Measurements from ENCODE around the gene GFOD1.
"Not testable (repeated sequence)": the region's sequence is repeated elsewhere in the genome, so short reads cannot be mapped to it uniquely, and the experiment has no call there.

The GFOD1 gene

DNA sequence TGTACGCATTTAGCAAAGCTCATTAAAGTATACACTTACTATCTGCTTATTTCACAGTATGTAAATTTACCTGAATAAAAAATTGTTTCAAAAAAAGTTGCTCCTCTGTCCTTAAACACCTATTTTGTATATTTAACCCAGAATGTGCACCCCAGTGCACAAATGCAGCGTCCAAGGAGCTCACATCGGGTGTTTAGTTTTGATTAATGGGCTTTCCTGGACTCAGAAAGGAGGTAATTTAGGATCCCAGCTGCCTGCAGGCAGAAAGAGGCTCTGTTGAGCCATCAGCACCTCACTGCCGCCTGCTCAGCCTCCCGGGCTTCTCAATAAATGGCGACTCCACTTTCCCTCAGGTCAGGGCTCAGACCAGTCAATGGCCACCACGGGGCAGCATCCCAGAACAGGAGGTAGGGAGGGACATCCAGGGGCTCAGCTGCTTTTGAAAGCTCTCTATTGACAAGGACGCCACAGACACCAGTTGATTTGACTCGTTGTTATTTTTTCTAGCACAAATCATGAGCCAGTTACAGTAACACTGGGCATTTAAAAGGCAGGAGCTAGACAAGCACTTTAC, 88.9 kb downstream of the GFOD1 start:
- DNase-seq = no peak

DNA sequence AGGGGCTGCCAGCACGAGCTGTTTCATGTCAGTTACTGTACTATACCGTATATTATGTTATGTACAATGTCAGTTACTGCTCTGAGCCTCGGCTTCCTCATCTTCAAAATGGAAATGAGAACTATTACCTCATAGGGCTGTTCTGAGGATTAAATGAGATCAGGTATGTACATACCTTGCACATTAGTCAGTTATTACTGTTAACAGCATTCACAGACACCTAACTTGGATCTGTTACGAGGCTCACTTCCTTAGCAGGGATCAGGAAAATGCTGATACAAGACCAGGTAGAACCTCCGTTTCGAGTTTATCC, 89.4 kb downstream of the GFOD1 start:
- no peak for DNase-seq

- no peak for DNase-seq
These were observed 89.9 kb downstream of the GFOD1 start for GRCh38 chr6:13397359-13398068.

- no peak for DNase-seq
These were observed 91.1 kb downstream of the GFOD1 start for GRCh38 chr6:13396241-13396792.

DNA sequence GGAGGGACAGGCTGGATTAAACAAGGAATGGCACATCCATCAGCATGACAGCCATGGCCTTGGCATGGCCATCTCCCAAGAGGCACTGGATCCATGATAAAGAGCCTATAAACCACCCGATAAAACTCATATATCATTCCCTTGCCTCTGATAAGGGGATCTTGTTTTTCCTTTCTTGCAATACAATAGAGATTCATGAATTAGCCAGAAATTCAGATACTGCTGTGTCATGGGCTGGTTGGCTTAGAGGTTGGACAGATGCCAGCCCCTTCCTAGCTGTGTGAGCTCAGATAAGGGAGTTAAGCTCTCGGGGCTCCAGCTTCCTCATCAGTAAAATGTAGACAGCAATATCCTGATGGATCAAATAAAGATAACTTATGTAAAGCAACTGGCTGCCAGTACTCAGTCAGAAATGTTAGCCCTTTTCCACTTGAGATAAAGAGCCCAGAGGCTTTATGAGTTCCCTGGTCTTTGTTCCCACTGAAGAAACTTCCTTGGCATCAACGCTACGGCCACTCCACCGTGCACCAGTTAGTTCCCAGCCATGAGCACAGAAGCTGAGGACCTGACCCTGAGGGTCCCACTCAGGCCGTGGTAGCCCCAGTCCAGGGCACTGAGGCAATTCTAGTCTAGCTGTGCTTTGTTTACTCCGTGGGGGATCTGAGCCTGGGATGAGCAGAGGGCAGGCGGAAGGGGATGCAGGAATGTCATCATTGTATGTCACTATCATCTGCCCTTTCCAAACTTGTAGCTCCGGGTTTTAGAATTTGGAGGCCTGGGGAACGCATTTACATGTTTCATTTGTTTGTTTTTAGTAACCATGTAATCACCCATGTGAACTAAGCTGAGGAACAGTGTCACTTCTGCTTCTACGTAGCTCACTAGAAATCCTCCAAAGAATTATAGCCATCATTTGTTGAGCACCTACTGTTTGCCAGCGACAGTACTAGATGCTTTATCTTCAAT, 91.8 kb downstream of the GFOD1 start:
- peak; percentile 15 for DNase-seq

GRCh38 chr6:13392462-13392861, 94.9 kb downstream of the GFOD1 start:
- no peak for DNase-seq

GRCh38 chr6:13391537-13391936, 95.9 kb downstream of the GFOD1 start:
- no peak for DNase-seq

- DNase-seq = peak; percentile 25
These were observed 96.7 kb downstream of the GFOD1 start for GRCh38 chr6:13390658-13391057.

- not testable (repeated sequence) for DNase-seq
These were observed 98.2 kb downstream of the GFOD1 start for GRCh38 chr6:13389237-13389636.

DNA sequence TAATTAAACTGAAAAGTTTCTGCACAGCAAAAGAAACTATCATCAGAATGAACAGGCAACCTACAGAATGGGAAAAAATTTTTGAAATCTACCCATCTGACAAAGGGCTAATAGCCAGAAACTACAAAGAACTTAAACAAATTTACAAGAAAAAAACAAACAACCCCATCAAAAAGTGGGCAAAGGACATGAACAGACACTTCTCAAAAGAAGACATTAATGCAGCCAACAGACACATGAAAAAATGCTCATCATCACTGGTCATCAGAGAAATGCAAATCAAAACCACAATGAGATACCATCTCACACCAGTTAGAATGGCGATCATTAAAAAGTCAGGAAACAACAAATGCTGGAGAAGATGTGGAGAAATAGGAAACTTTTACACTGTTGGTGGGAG, 98.6 kb downstream of the GFOD1 start:
- not testable (repeated sequence) for DNase-seq

- no peak for DNase-seq
These were observed 102.4 kb downstream of the GFOD1 start for GRCh38 chr6:13384966-13385365.

DNA sequence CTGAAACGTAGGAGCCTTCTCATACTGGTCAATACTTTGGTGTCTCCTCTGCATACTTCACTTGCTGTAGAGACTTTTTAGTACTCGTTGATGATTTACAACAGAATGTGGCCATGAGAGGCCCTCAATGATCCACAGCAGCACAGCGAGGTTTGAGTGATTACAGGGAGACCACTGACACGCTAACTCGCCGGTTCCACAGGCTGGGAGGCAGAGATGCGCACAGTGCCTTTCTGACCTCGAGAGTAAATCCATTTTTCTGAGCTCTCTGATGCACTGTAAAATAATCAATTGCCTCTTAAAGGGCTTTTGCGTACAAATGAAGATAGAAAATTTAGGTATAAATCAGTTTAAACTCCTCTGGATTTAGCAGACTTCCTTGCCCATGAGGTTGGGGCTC, 102.9 kb downstream of the GFOD1 start:
- no peak for DNase-seq

DNA sequence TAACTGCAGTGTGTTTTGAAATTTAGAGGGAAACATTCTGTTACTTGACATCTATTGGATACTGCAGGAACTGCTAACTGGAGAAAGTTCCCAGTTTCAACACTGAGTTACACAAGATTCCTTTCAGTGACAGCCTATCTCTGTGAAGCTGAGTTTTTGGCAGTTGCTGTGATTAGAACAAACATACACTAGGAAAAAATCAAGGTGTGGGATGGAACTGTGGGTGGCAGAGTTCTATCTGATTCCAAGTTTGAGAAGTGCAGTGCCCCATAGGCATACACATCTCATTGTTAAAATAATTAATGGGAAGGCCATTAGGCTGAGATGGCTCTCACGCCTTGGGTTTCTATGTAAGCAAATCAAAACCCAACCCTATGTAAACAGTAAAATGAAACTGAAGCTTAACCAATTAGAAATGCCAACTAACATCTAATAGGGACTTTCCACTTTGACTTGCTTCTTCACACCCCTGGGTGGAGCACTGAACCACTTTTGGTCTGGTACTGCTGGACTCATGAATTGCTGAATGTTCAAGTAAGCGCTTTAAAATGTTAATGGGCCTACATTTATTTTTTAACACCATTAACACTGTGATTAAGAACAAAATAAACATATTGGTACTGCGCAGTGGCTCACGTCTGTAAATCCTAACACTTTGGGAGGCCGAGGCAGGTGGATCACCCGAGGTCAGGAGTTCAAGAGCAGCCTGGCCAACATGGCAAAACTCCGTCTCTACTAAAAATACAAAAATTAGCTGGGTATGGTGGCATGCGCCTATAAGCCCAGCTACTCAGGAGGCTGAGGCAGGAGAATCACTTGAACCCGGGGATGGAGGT, 103.9 kb downstream of the GFOD1 start:
- DNase-seq = peak; percentile 76

GRCh38 chr6:13380761-13381160, 106.6 kb downstream of the GFOD1 start:
- DNase-seq = no peak

DNA sequence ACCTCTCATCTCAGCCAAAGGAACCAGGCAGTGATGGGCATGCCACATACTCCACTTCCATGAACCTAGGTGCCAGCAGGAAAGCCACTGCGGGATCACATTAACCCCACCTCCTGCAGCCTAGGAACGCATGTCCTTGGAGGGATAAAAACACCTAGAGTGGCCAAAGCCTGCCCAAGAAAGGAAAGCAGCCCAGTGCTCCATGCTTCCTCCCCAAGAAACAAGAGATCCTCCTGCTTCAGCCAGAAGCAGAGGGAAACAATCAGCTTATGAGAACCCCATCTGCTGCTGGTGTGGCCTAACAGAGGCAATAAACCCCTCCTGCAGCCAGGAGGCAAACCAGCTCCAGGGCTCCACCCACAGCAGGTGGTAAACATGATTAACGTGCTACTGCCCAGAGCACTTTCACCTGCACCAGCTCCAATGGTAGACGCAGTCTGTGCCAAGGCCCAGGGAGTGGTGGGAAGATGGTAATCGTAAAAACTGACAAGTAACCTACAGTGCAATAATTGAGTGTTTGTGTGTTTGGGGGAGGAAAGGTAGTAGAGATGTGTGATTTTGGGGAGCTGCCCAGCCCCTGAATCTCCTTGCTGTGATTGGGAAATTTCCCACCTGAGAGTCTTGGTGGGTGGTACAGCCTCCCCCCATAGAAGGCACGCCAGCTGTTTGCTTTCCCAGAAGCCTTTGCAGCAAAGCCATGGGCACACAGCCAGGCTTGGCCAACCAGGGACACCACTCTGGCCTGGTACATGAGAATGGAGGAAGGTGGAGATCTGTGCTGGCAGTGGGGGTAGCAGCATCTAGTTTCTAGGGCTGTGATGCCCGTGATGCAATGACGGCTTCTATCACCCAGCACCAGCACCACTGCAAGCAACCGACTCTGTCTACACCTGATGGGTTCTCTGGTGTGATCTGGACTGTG, 108.5 kb downstream of the GFOD1 start:
- no peak for DNase-seq

DNA sequence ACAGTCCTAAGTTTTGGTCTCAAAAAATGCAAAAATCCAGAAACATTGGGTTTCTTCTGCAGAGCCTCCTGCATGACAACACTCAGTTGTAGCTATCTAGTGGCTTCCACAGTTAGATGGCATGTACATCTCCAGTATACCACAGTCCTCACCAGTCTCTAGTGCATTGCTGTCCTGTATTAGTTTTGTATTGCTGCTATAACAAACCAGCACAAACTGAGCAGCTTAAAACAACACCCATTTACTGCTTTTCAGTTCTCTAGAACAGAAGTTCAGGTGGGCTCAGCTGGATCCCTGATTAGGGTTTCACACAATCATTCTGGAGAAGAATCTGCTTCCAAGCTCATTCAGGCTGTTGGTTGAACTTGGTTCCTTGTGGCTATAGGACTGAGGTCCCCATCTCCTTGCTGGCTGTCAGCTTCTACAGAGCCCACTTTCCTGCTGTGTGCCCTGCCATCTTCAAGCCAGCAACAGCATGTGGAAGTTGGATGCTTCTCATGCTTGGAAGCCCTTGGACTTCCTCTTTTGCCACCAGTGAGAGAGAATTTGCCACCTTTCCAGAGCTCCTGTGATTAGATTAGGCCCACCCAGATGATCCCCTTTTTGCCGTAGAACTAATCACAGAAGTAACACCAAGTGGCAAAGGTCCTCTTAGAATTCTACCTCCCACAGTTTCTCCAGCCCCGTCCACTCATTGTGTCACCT, 110.2 kb downstream of the GFOD1 start:
- no peak for DNase-seq

GRCh38 chr6:13375360-13375878, 112.0 kb downstream of the GFOD1 start:
- peak; percentile 38 for DNase-seq

- no peak for DNase-seq
These were observed 113.5 kb downstream of the GFOD1 start for GRCh38 chr6:13373919-13374318.

DNA sequence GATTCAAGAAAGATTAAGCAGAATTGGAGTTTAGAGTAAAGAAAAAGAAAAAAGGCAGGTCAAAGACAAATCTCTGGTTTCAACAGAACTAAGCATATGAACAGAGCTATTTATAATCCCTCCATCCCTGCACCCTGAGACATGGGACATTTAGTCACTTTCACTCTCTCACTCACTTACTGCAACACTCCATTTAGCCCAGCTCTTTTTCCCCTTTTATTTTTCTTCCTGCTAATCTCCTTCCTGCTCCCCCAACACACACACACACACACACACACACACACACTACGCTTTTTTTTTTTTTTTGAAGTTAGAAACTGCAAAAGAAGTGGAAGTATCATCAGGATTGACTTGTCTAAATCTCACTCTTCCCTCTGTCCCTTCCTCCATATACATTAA, 113.9 kb downstream of the GFOD1 start:
- no peak for DNase-seq

GRCh38 chr6:13372688-13373487, 114.5 kb downstream of the GFOD1 start:
- DNase-seq = no peak
